ENCODE measurements around the gene CBX3. TPM values are rescaled to one million over a fixed set of nuclear protein-coding genes. Genes with fewer than 3 reads are reported as not detected.

Gene CBX3
- total RNA-seq, 2 experiments from 2014 or later: 217 to 235 TPM

- H3K36me3 Mint-ChIP-seq (ENCODE audit: low read depth): peaks cover 66% of the 10 kb centered on the region
- ChIA-PET CTCF (interaction anchor here (0.8 to 1.1 kb wide), 2 partner anchors 9 to 12 kb away, joined by 3 to 4 read pairs; no protein-coding TSS in a partner anchor), POLR2A (no interaction called here)
- H3K9me3 Mint-ChIP-seq: no peaks in the 10 kb centered on the region
- peak overlapping the region; percentile 72 for H3K27ac Mint-ChIP-seq
- no peak overlapping the region for H3K4me3 Mint-ChIP-seq
- DNase-seq: no peak
- H3K27me3 Mint-ChIP-seq: no peaks in the 10 kb centered on the region
- H3K4me1 Mint-ChIP-seq: peaks cover 53% of the 10 kb centered on the region
These were observed 16.3 kb upstream of the CBX3 start for GRCh38 chr7:26185131-26185843.

- no peak for DNase-seq
- Mint-ChIP-seq H3K4me1 (peaks cover 56% of the 10 kb centered on the region), H3K36me3 (ENCODE audit: low read depth) (peaks cover 71% of the 10 kb centered on the region), H3K9me3 (no peaks in the 10 kb centered on the region), H3K4me3 (no peak overlapping the region), H3K27ac (peak overlapping the region; percentile 72), H3K27me3 (no peaks in the 10 kb centered on the region)
- POLR2A ChIA-PET: no interaction called here
- CTCF ChIA-PET: interaction anchor here (1.1 kb wide), 1 partner anchor 12 kb away, joined by 3 read pairs; no protein-coding TSS in a partner anchor
These were observed 15.7 kb upstream of the CBX3 start for GRCh38 chr7:26185844-26186180.

- peak overlapping the region; percentile 74 for H3K27ac Mint-ChIP-seq
- ChIA-PET POLR2A (interaction anchor here (0.6 kb wide), 1 partner anchor 20 kb away, joined by 3 read pairs; no protein-coding TSS in a partner anchor), CTCF (interaction anchor here (1.1 to 2.7 kb wide), 3 partner anchors 8 to 12 kb away, joined by 3 to 28 read pairs (median 11); partner anchors contain the start of gene HNRNPA2B1)
- H3K9me3 Mint-ChIP-seq: no peaks in the 10 kb centered on the region
- DNase-seq: no peak
- H3K27me3 Mint-ChIP-seq: no peaks in the 10 kb centered on the region
- H3K4me1 Mint-ChIP-seq: peaks cover 63% of the 10 kb centered on the region
- H3K4me3 Mint-ChIP-seq: no peak overlapping the region
- H3K36me3 Mint-ChIP-seq (ENCODE audit: low read depth): peaks cover 74% of the 10 kb centered on the region
These were observed 14.9 kb upstream of the CBX3 start for GRCh38 chr7:26186364-26187311.

GRCh38 chr7:26187380-26188205 is 14.0 kb upstream of the CBX3 start:
- Mint-ChIP-seq H3K4me3 (no peak overlapping the region), H3K27ac (peak overlapping the region; percentile 41), H3K36me3 (ENCODE audit: low read depth) (peaks cover 82% of the 10 kb centered on the region), H3K9me3 (no peaks in the 10 kb centered on the region), H3K4me1 (peaks cover 72% of the 10 kb centered on the region), H3K27me3 (no peaks in the 10 kb centered on the region)
- ChIA-PET CTCF (interaction anchor here (1.5 to 2.7 kb wide), 5 partner anchors 9 to 97 kb away, joined by 3 to 28 read pairs (median 5); partner anchors contain the start of gene HNRNPA2B1), POLR2A (interaction anchor here (0.6 to 0.9 kb wide), 4 partner anchors 21 to 106 kb away, joined by 3 to 5 read pairs (median 4); no protein-coding TSS in a partner anchor)
- no peak for DNase-seq

GRCh38 chr7:26188206-26188956 is 13.2 kb upstream of the CBX3 start:
- CTCF ChIA-PET: interaction anchor here (0.6 to 2.7 kb wide), 7 partner anchors 9 to 973 kb away, joined by 3 to 28 read pairs (median 5); partner anchors contain the start of gene HNRNPA2B1
- POLR2A ChIA-PET: interaction anchor here (0.6 to 1.5 kb wide), 6 partner anchors 10 to 105 kb away, joined by 3 to 9 read pairs (median 4); partner anchors contain the start of genes CBX3 and NFE2L3
- peaks cover 80% of the 10 kb centered on the region for H3K4me1 Mint-ChIP-seq
- H3K27me3 Mint-ChIP-seq: no peaks in the 10 kb centered on the region
- peaks cover 89% of the 10 kb centered on the region for H3K36me3 Mint-ChIP-seq (ENCODE audit: low read depth)
- H3K9me3 Mint-ChIP-seq: no peaks in the 10 kb centered on the region
- no peak overlapping the region for H3K4me3 Mint-ChIP-seq
- peak overlapping the region; percentile 68 for H3K27ac Mint-ChIP-seq
- no peak for DNase-seq

GRCh38 chr7:26188957-26189541 is 12.5 kb upstream of the CBX3 start:
- no peak overlapping the region for H3K27ac Mint-ChIP-seq
- no peaks in the 10 kb centered on the region for H3K27me3 Mint-ChIP-seq
- H3K36me3 Mint-ChIP-seq (ENCODE audit: low read depth): peaks cover 90% of the 10 kb centered on the region

GRCh38 chr7:26189697-26190096 is 11.8 kb upstream of the CBX3 start:
- peaks cover 90% of the 10 kb centered on the region for H3K36me3 Mint-ChIP-seq (ENCODE audit: low read depth)
- no peaks in the 10 kb centered on the region for H3K27me3 Mint-ChIP-seq
- CTCF ChIA-PET: interaction anchor here (1.5 to 2.7 kb wide), 5 partner anchors 9 to 95 kb away, joined by 4 to 28 read pairs (median 6); partner anchors contain the start of gene HNRNPA2B1
- no peak for DNase-seq
- POLR2A ChIA-PET: interaction anchor here (0.9 to 1.5 kb wide), 2 partner anchors 11 to 37 kb away, joined by 3 to 7 read pairs; partner anchors contain the start of genes CBX3 and NFE2L3
- H3K4me1 Mint-ChIP-seq: peaks cover 92% of the 10 kb centered on the region
- H3K4me3 Mint-ChIP-seq: no peak overlapping the region
- no peak overlapping the region for H3K27ac Mint-ChIP-seq
- H3K9me3 Mint-ChIP-seq: no peaks in the 10 kb centered on the region

More at GRCh38 chr7:26188957-26189541, 12.5 kb upstream of the CBX3 start:
- Mint-ChIP-seq H3K9me3 (no peaks in the 10 kb centered on the region), H3K4me1 (peaks cover 86% of the 10 kb centered on the region), H3K4me3 (no peak overlapping the region)
- ChIA-PET POLR2A (interaction anchor here (0.9 to 1.5 kb wide), 4 partner anchors 10 to 98 kb away, joined by 3 to 9 read pairs (median 6); partner anchors contain the start of genes CBX3 and NFE2L3), CTCF (interaction anchor here (1.5 to 2.7 kb wide), 5 partner anchors 10 to 96 kb away, joined by 4 to 28 read pairs (median 6); partner anchors contain the start of gene HNRNPA2B1)
- DNase-seq: no peak

GRCh38 chr7:26190417-26190869 is 11.1 kb upstream of the CBX3 start:
- DNase-seq: no peak
- ChIA-PET CTCF (no interaction called here), POLR2A (no interaction called here)
- Mint-ChIP-seq H3K4me3 (peak overlapping the region; percentile 10), H3K27me3 (no peaks in the 10 kb centered on the region), H3K36me3 (ENCODE audit: low read depth) (peaks cover 88% of the 10 kb centered on the region), H3K27ac (no peak overlapping the region), H3K9me3 (no peaks in the 10 kb centered on the region), H3K4me1 (peaks cover 90% of the 10 kb centered on the region)

GRCh38 chr7:26191233-26191973 is 10.1 kb upstream of the CBX3 start:
- no peak overlapping the region for H3K4me3 Mint-ChIP-seq

GRCh38 chr7:26191974-26192479 is 9.5 kb upstream of the CBX3 start:
- peaks cover 92% of the 10 kb centered on the region for H3K4me1 Mint-ChIP-seq
- no peaks in the 10 kb centered on the region for H3K9me3 Mint-ChIP-seq
- no peak for DNase-seq
- peaks cover 94% of the 10 kb centered on the region for H3K36me3 Mint-ChIP-seq (ENCODE audit: low read depth)
- ChIA-PET POLR2A (interaction anchor here (0.5 to 1.5 kb wide), 5 partner anchors 9 to 37 kb away, joined by 3 to 4 read pairs (median 3); no protein-coding TSS in a partner anchor), CTCF (interaction anchor here (0.7 to 3.0 kb wide), 10 partner anchors 8 to 297 kb away, joined by 3 to 9 read pairs (median 4); partner anchors contain the start of gene HNRNPA2B1)
- H3K27me3 Mint-ChIP-seq: no peaks in the 10 kb centered on the region
- H3K4me3 Mint-ChIP-seq: peak overlapping the region; percentile 5
- peak overlapping the region; percentile 80 for H3K27ac Mint-ChIP-seq

More at GRCh38 chr7:26191233-26191973, 10.1 kb upstream of the CBX3 start:
- Mint-ChIP-seq H3K36me3 (ENCODE audit: low read depth) (peaks cover 92% of the 10 kb centered on the region), H3K27me3 (no peaks in the 10 kb centered on the region), H3K4me1 (peaks cover 92% of the 10 kb centered on the region), H3K27ac (no peak overlapping the region), H3K9me3 (no peaks in the 10 kb centered on the region)
- DNase-seq: no peak
- ChIA-PET CTCF (interaction anchor here (0.8 to 3.0 kb wide), 9 partner anchors 9 to 297 kb away, joined by 3 to 9 read pairs (median 4); partner anchors contain the start of gene HNRNPA2B1), POLR2A (interaction anchor here (0.5 to 1.5 kb wide), 3 partner anchors 24 to 36 kb away, joined by 3 to 4 read pairs (median 3); no protein-coding TSS in a partner anchor)

All from activated CD4-positive, alpha-beta T cell treated with anti-CD3 and anti-CD28 coated beads, Interleukin-2, amount 10 ng/mL, durations not matched to agents 7 days and 5 days (primary cell).